K562 treated with DMSO at 1 percent for 4 hours (cell line): ENCODE data around the gene COL9A2. TPM values are rescaled to one million over a fixed set of nuclear protein-coding genes. Genes with fewer than 3 reads are reported as not detected.

Experiments used
- total RNA-seq: library from RNA; unstranded; fragments of 300-600 nt; gene quantifications from 2 replicates; pipeline ENCODE4 v1.2.3, GENCODE V29; 2022; ENCODE audit not compliant: insufficient read depth

The COL9A2 gene
- total RNA-seq: 2.5 and 6.7 TPM in 2 replicates

DNA sequence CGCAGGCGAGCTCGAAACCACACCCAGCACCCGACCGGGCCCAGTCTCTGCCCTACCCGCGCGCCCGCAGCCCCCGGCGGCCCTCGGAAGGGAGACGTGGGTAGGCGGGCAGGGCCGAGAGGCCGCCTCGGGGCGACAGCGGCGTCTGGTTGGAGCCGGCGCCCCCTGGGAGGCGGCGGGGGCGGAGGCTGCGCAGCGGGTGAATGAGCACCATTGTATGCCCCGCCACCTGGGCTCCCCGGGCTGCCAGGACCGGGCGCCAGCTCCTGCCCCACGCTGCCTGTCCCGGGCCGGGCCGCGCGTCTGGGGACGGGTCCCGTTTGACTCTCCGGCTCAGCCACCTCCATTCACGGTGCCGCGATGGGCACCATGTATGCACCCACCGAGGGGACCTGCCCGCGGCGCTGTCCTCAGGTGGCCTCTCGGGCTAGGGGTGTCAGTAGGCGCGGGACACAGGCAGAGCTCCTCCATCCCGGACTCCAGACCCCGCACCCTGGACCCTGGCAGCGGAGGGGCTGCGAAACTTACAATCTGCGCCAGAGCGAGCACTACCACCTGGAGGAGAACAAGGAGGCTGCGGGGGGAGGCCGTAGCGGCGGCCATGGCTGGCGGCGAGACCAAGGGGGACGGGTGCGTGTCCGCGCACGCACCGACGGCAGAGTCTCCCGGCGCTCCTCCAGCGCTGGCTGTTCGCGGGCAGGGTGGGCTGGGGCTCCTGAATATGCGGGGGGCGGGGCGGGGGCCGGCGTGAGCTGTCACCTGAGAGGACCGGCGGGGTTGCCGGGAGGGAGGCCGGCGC lies at the start of gene COL9A2:
COL9A2 (minus strand) TSS at position 692 of the 799 bp plus-strand sequence; CDS start at position 603, 89 bp downstream.

DNA sequence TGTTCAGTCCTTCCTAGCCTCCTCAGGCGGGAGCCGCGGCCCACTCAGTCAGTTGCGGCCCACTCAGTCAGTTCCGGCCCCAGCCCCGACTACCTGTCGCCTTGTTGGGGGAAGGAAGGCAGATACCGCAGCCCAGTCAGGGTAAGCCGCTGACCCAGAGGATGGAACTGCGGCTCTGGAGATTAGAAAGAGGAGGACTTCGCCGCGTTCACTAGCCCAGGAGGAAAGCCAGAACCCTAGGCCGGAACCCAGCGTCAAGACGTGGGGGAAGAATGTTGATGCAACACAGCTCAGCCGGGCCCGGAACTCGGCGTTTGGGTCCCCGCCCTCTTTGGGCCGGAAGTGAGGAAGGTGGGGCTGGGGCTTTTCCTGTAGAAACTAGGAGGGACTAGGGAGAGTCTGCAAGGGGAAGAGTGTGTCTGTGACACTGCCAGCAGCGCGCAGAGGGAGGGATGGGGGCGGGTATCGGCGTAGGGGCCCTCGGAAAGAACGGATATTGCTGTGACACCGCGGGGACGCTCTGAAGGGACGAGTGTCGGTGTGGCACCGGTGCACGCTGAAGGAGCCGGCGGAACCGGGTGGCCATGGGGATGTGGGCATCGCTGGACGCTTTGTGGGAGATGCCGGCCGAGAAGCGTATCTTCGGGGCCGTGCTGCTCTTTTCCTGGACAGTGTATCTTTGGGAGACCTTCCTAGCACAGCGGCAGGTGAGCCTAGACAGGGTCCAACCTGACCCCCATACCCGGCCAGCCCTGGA lies 59.2 kb downstream of the COL9A2 start, which contains the start of gene ZMPSTE24:
ZMPSTE24 (plus strand) TSS at position 549 of the 757 bp plus-strand sequence; CDS start at position 585, 36 bp downstream.

Other genes starting within 250 kb of the COL9A2 start
- gene PPT1, start 220.0 kb downstream of the COL9A2 start, total RNA-seq: 116 and 138 TPM in 2 replicates
- gene RLF, start 155.9 kb downstream of the COL9A2 start, total RNA-seq: 8.7 and 12.2 TPM in 2 replicates
- not detected in 2 replicates for gene TMCO2, start 69.3 kb downstream of the COL9A2 start, total RNA-seq
- 12.5 and 19.9 TPM in 2 replicates for gene ZMPSTE24, start 59.0 kb downstream of the COL9A2 start, total RNA-seq
- 90.6 and 103 TPM in 2 replicates for gene SMAP2, start 56.4 kb upstream of the COL9A2 start, total RNA-seq
- 2.7 and 4.3 TPM in 2 replicates for gene ZFP69B, start 133.2 kb upstream of the COL9A2 start, total RNA-seq
- gene ZFP69, start 160.0 kb upstream of the COL9A2 start, total RNA-seq: 2.6 and 2.8 TPM in 2 replicates
- gene EXO5, start 191.5 kb upstream of the COL9A2 start, total RNA-seq: 3.3 and 7.2 TPM in 2 replicates
- 8.4 and 11.1 TPM in 2 replicates for gene ZNF684, start 214.4 kb upstream of the COL9A2 start, total RNA-seq